ENCODE results near the gene CUX1.
"Not testable (repeated sequence)": the region's sequence is repeated elsewhere in the genome, so short reads cannot be mapped to it uniquely, and the experiment has no call there.

Gene CUX1

GRCh38 chr7:102312317-102312716 is 494.9 kb downstream of the CUX1 start:
- Mint-ChIP-seq H3K36me3 (peaks cover 47 to 53% of the 10 kb centered on the region in 2 donors), H3K4me3 (peak overlapping the region in 1 of 2 donors; percentile 25), H3K9me3 (no peaks in the 10 kb centered on the region), H3K4me1 (peaks cover 23 to 47% of the 10 kb centered on the region in 2 donors), H3K27me3 (no peaks in the 10 kb centered on the region), H3K27ac (peak overlapping the region; percentile 73)
- DNase-seq = no peak
- no peak for ATAC-seq (replicated peaks)

GRCh38 chr7:102313997-102314780 is 496.8 kb downstream of the CUX1 start:
- Mint-ChIP-seq H3K27ac (no peak overlapping the region), H3K4me1 (peaks cover 17 to 43% of the 10 kb centered on the region in 2 donors), H3K27me3 (no peaks in the 10 kb centered on the region), H3K9me3 (no peaks in the 10 kb centered on the region), H3K36me3 (peaks cover 44 to 53% of the 10 kb centered on the region in 2 donors), H3K4me3 (no peak overlapping the region)
- ATAC-seq (replicated peaks) (no peak), DNase-seq (no peak)

GRCh38 chr7:102317231-102318059 is 500.0 kb downstream of the CUX1 start:
- DNase-seq (no peak), ATAC-seq (replicated peaks) (peak; percentile 49 to 50)
- no peaks in the 10 kb centered on the region for H3K27me3 Mint-ChIP-seq
- H3K4me1 Mint-ChIP-seq = peaks cover 11 to 24% of the 10 kb centered on the region in 2 donors
- no peak overlapping the region for H3K4me3 Mint-ChIP-seq
- peak overlapping the region; percentile 44 for H3K27ac Mint-ChIP-seq
- no peaks in the 10 kb centered on the region for H3K9me3 Mint-ChIP-seq
- H3K36me3 Mint-ChIP-seq = peaks cover 49 to 58% of the 10 kb centered on the region in 2 donors

GRCh38 chr7:102318482-102318971 is 501.1 kb downstream of the CUX1 start:
- Mint-ChIP-seq H3K9me3 (no peaks in the 10 kb centered on the region), H3K4me1 (peaks cover 12 to 20% of the 10 kb centered on the region in 2 donors), H3K4me3 (no peak overlapping the region), H3K27ac (peak overlapping the region; percentile 65), H3K36me3 (peaks cover 49 to 63% of the 10 kb centered on the region in 2 donors), H3K27me3 (no peaks in the 10 kb centered on the region)
- DNase-seq = no peak
- ATAC-seq (replicated peaks) = peak; percentile 37 to 42

- DNase-seq = no peak
- Mint-ChIP-seq H3K4me1 (peaks cover 12 to 20% of the 10 kb centered on the region in 2 donors), H3K27me3 (no peaks in the 10 kb centered on the region), H3K9me3 (no peaks in the 10 kb centered on the region), H3K36me3 (peaks cover 41 to 54% of the 10 kb centered on the region in 2 donors), H3K4me3 (no peak overlapping the region), H3K27ac (peak overlapping the region; percentile 37)
- ATAC-seq (replicated peaks) = no peak
Measured at GRCh38 chr7:102319671-102320070, 502.2 kb downstream of the CUX1 start.

- H3K4me3 Mint-ChIP-seq = no peak overlapping the region
- ATAC-seq (replicated peaks) (no peak), DNase-seq (no peak)
- H3K27ac Mint-ChIP-seq = peak overlapping the region; percentile 9
- peaks cover 38 to 52% of the 10 kb centered on the region in 2 donors for H3K36me3 Mint-ChIP-seq
- no peaks in the 10 kb centered on the region for H3K27me3 Mint-ChIP-seq
- H3K9me3 Mint-ChIP-seq = no peaks in the 10 kb centered on the region
- H3K4me1 Mint-ChIP-seq = peaks cover 12 to 20% of the 10 kb centered on the region in 2 donors
Measured at GRCh38 chr7:102320181-102320580, 502.8 kb downstream of the CUX1 start.

GRCh38 chr7:102320601-102321350 is 503.4 kb downstream of the CUX1 start:
- no peak for ATAC-seq (replicated peaks)
- peaks cover 36 to 52% of the 10 kb centered on the region in 2 donors for H3K36me3 Mint-ChIP-seq
- peaks cover 12 to 20% of the 10 kb centered on the region in 2 donors for H3K4me1 Mint-ChIP-seq
- no peak for DNase-seq
- no peaks in the 10 kb centered on the region for H3K9me3 Mint-ChIP-seq
- no peak overlapping the region for H3K27ac Mint-ChIP-seq
- no peak overlapping the region for H3K4me3 Mint-ChIP-seq
- no peaks in the 10 kb centered on the region for H3K27me3 Mint-ChIP-seq

- ATAC-seq (replicated peaks) (peak; percentile 38 to 55), DNase-seq (no peak)
- Mint-ChIP-seq H3K9me3 (no peaks in the 10 kb centered on the region), H3K27me3 (no peaks in the 10 kb centered on the region), H3K27ac (peak overlapping the region; percentile 4), H3K36me3 (peaks cover 36 to 52% of the 10 kb centered on the region in 2 donors), H3K4me1 (peaks cover 12 to 20% of the 10 kb centered on the region in 2 donors), H3K4me3 (no peak overlapping the region)
Measured at GRCh38 chr7:102321351-102322201, 504.1 kb downstream of the CUX1 start.

GRCh38 chr7:102322202-102322715 is 504.8 kb downstream of the CUX1 start:
- Mint-ChIP-seq H3K36me3 (peaks cover 31 to 46% of the 10 kb centered on the region in 2 donors), H3K27ac (peak overlapping the region; percentile 10), H3K9me3 (no peaks in the 10 kb centered on the region), H3K27me3 (no peaks in the 10 kb centered on the region), H3K4me1 (peaks cover 10 to 17% of the 10 kb centered on the region in 2 donors), H3K4me3 (no peak overlapping the region)
- ATAC-seq (replicated peaks) (no peak), DNase-seq (no peak)

GRCh38 chr7:102323914-102324195 is 506.4 kb downstream of the CUX1 start:
- H3K27ac Mint-ChIP-seq = no peak overlapping the region
- H3K4me3 Mint-ChIP-seq = no peak overlapping the region
- no peaks in the 10 kb centered on the region for H3K9me3 Mint-ChIP-seq
- H3K27me3 Mint-ChIP-seq = no peaks in the 10 kb centered on the region
- H3K4me1 Mint-ChIP-seq = peaks cover 6 to 10% of the 10 kb centered on the region in 2 donors
- DNase-seq = no peak
- ATAC-seq (replicated peaks) = no peak
- peaks cover 25 to 36% of the 10 kb centered on the region in 2 donors for H3K36me3 Mint-ChIP-seq

- ATAC-seq (replicated peaks); H3K9me3 Mint-ChIP-seq: not testable (repeated sequence)
Measured at GRCh38 chr7:102325106-102325505, 507.7 kb downstream of the CUX1 start.

GRCh38 chr7:102326157-102326889 is 508.9 kb downstream of the CUX1 start:
- Mint-ChIP-seq H3K4me3 (no peak overlapping the region), H3K27ac (no peak overlapping the region), H3K4me1 (peaks cover 12 to 14% of the 10 kb centered on the region in 2 donors), H3K27me3 (no peaks in the 10 kb centered on the region), H3K36me3 (peaks cover 11 to 16% of the 10 kb centered on the region in 2 donors), H3K9me3 (no peaks in the 10 kb centered on the region)
- ATAC-seq (replicated peaks) (no peak), DNase-seq (no peak)

More at GRCh38 chr7:102325106-102325505, 507.7 kb downstream of the CUX1 start:
- not testable (repeated sequence) for H3K27ac Mint-ChIP-seq, H3K4me3 Mint-ChIP-seq, DNase-seq, H3K27me3 Mint-ChIP-seq
- Mint-ChIP-seq H3K4me1 (peaks cover 6 to 12% of the 10 kb centered on the region in 2 donors), H3K36me3 (peaks cover 19 to 25% of the 10 kb centered on the region in 2 donors)

All from stimulated activated naive B cell treated with anti-CD40 and anti-IgM and Interleukin-4, amounts not matched to agents 10 μg/mL and 1 μg/mL and 100 μg/mL, for 72 hours (primary cell).